ENCODE measurements around the gene ZBTB20.

- TF ChIP-seq CTCF (IDR thresholded peaks at IDR 0.05 in 8 of 11, conservative IDR thresholded peaks at IDR 0.05 in 3 of 11): no peak
- no peak for TF ChIP-seq POLR2A (IDR thresholded peaks at IDR 0.05)
- no peak for TF ChIP-seq POLR2AphosphoS5 (IDR thresholded peaks at IDR 0.05)
These were observed 592.4 kb downstream of the ZBTB20 start for GRCh38 chr3:114554731-114555130.

Measured in spleen (tissue), 7 donors.